Stimulated activated CD4-positive, alpha-beta T cell treated with anti-CD3 and anti-CD28 coated beads, TNF-alpha, amount 100 ng/mL, for 4 hours (primary cell): ENCODE data around the gene ABCC3.
A peak's percentile ranks its signal among the peaks of the same experiment; 100 is the strongest.

Experiments
- DNase-seq, 3 experiments: peaks; one replicate each; pipeline ENCODE4 v3.0.0-alpha.2; 2020; ENCODE audit warnings: low read depth in 3 of 3

ABCC3 gene

DNA sequence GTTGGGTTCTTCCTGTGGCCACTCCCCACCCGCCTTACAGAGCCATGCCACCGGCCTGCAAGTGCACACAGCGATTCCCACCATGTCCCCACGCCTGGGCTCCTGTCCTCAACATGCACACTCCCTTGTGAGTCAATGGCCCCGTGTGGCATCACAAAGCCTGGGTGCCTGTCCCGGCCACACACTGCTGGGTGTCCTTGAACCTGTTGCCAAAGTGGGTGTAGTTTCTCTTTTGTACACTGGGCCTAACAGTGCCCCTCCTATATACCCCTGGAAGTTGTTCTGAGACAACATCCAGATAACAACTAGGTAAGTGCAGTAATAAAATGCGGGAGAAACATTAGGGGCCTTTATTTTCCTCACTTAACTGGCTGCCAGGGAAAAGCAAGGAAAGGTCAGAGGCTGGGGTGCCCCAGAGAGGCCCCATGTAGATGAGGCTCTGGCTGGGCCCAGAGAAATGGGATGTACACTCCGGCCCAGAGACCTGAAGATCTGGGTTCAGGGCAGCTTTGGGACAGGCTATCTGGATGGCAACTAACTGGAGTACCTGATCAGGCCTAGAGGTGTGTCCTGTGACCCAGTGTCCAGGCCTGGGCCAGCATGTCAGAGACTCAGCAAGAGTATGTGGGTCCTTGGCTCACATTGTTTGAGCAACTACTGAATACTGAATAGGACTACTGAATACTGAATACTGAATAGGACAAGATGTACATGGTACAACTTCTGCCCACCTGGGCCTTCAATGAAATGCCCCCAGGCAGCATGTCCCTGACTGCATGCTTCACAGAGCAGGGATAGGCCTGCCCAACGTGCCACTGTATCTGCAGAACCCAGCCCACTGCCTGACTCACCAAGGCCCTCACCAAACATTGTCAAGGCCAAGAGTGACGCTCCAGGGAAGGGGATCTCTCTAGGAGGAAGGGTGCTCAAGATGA lies 8.3 kb downstream of the ABCC3 start:
- no peak for DNase-seq

- no peak for DNase-seq
Measured at GRCh38 chr17:50645748-50646682, 11.3 kb downstream of the ABCC3 start.

DNA sequence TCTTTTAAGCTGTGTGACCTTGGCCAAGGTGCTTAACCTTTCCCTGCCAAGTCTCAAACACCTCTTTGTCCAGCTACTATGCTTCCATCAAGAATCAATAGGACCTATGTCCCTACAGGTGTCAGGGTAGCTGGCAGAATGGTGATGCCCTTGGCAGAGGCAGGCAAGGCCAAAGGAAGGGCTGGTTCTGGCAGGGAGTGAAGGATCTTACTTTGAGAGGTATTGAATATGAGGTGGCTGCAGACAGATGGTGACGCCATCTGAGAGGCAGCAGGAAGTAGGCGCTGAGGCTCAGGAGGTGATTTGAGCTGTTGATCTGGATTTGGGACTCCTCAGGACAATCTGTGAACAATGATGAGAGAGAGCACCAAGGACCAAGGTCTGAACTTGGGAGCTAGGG lies 12.5 kb downstream of the ABCC3 start:
- no peak for DNase-seq

- no peak for DNase-seq
Measured at GRCh38 chr17:50649042-50649908, 14.6 kb downstream of the ABCC3 start.

DNA sequence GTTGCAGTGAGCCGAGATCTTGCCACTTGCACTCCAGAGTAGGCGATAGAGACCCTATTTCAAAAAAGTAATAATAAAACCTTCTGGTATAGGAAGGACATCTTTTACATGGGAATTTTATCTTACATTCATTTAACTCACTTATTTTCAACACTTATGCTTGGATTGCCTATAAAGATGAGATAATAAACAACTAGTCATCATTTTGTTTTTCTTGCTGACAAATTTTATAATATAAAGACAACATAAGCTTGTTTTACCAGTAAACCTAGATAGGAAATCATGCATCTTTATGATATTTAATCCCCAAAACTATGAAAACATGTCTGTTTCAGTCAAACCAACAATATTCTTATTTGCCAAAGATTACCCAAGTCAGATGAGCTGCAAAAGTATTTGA lies 17.0 kb downstream of the ABCC3 start:
- DNase-seq = no peak

DNA sequence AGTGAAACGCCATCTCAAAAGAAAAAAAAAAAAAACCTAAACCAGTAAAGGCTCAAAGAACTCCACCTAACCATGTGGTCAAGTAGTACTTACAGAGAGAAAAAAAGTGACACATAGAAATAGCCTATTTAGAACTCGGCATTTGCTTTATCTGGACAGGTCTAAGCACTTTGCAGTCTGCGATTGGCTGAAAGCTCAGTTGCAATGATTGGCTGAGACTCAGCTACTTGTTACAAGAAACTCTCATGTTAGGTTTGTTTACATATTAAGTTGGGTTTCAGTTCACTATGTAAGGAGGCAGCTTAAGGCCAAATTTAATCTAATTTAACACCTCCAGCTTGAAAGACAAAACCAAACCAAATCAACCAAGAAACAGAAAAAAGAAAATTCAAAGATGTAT lies 19.1 kb downstream of the ABCC3 start:
- no peak for DNase-seq

DNA sequence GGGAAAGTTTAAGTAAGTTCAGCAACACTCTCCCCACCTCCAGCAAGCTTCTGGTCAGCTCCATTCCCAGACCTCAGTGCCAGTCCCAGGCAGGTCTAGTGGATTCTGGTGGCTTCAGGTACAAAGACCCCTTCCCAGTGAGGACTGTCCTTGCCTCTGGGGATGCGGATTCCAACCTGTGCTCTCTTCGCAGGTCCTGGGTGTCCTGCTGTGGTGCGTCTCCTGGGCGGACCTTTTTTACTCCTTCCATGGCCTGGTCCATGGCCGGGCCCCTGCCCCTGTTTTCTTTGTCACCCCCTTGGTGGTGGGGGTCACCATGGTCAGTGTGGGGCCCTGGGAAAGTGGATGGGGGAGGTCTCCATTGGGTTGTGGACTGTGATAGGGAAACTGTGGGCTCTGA lies 21.8 kb downstream of the ABCC3 start:
- no peak for DNase-seq

- DNase-seq = no peak
Measured at GRCh38 chr17:50657054-50657453, 22.4 kb downstream of the ABCC3 start.

DNA sequence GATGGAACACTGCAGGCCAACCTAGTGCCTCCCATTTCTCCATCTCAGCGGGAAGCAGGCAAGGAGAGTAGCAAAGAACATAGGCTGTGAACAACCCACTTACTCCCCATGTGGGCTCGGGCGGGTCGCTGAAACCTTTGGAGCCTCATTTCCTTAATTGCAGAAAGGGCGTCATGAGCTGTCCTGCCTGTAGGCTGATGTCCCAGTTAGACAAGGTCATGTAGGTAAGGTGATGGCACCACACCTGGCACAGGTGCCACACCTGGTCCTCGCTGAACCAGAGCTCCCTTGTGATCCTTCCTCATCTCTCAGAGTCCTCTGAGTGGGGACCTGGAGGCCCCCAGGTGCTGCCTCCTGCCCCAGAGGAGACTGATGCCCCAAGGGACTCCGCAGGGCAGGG lies 22.9 kb downstream of the ABCC3 start:
- no peak for DNase-seq

DNA sequence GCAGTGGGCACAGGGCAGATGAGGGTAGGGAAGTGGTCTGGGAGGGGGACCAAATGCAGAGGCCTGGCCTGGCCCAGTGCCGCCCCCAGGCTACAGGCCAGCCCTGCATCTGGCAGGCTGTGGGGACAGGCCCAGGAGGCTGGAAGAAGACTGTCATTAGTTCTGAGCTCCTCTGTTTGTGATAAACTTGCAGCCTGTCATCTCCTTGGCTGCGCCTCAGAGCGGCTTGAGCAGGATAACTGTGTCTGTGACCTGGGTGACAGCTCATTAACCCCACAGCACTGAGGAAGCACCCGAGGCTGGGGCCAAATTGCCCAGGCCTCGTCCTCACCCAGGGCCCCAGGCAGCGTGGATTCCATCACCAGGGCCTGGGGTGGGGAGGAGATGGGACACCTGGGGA lies 23.9 kb downstream of the ABCC3 start:
- no peak for DNase-seq

DNA sequence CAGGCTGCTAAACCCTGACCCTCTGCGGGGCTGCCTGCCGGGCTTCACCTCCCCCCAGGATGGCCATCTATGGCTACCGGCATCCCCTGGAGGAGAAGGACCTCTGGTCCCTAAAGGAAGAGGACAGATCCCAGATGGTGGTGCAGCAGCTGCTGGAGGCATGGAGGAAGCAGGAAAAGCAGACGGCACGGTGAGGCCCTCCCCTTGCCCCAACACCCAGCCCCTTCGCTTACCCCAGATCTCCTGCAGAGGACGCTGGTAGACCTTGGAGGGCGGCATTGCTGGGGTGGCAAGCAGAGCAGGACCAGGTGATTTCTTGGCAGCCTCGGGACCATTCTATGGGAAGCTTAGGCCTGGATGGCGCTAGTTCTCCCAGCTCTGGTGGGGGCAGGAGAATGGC lies 24.5 kb downstream of the ABCC3 start:
- DNase-seq = no peak

- DNase-seq = no peak
Measured at GRCh38 chr17:50660042-50660886, 25.6 kb downstream of the ABCC3 start.

DNA sequence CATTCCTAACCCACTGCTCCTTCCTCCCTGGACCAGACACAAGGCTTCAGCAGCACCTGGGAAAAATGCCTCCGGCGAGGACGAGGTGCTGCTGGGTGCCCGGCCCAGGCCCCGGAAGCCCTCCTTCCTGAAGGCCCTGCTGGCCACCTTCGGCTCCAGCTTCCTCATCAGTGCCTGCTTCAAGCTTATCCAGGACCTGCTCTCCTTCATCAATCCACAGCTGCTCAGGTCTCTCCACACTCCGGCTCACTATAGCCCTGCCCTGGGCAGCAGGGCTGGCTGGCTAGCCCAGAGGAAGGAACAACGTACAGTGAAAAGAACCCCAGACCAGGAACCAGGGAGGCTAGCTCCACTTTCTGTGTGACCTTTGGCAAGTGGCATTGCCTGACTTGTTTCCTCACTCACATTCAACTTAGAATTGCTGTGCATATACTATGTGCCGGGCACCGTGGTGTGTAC lies 26.2 kb downstream of the ABCC3 start:
- DNase-seq = no peak

- DNase-seq = no peak
Measured at GRCh38 chr17:50661348-50661747, 26.7 kb downstream of the ABCC3 start.

DNA sequence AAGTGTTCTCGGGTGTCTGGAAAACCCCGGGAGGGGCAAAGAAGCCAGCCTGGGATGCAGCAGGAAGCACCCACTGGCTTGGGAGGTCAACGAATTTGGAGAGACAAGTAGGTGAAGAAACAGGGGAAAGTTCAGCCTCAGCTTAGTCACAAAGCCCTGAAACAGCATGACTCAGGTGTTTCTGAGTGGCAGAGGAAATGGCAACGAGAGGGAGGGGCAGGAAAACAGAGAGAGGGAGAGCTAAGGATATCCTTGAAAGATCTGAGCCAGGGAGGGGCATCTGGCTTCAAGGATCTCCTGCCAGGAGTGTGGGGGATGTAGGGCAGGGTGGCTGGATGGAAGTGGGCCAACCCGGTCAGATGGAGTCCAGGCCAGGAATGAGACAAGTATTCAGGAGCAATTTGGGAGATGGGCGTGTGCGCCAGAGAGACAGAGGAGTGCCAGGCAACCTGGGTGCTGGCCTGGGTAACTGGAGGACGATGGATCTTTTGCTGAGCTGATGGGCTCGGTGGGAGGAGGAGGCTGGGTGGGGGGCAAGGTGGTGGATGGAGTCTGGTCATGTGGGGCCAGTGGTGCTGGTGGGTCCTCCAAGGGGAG lies 27.2 kb downstream of the ABCC3 start:
- DNase-seq = peak in 1 of 3 experiments; percentile 5

GRCh38 chr17:50662632-50663225 lies 28.0 kb downstream of the ABCC3 start:
- no peak for DNase-seq

DNA sequence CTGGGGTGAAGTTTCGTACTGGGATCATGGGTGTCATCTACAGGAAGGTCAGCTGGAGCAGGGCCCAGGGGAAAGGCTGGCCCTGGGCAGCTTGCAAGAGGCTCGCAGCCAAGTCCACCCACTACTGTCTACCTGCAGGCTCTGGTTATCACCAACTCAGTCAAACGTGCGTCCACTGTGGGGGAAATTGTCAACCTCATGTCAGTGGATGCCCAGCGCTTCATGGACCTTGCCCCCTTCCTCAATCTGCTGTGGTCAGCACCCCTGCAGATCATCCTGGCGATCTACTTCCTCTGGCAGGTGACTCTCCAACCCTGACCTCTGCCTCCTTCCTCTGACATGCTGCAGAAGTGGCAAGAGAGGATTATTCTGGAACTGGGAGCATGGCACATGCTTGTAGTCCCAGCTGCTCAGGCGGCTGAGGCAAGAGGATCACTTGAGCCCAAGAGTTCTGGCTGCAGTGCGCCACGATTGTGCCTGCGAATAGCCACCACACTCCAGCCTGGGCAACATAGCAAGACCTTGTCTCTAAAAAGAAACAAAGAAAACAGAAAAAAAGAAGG lies 29.2 kb downstream of the ABCC3 start:
- no peak for DNase-seq

DNA sequence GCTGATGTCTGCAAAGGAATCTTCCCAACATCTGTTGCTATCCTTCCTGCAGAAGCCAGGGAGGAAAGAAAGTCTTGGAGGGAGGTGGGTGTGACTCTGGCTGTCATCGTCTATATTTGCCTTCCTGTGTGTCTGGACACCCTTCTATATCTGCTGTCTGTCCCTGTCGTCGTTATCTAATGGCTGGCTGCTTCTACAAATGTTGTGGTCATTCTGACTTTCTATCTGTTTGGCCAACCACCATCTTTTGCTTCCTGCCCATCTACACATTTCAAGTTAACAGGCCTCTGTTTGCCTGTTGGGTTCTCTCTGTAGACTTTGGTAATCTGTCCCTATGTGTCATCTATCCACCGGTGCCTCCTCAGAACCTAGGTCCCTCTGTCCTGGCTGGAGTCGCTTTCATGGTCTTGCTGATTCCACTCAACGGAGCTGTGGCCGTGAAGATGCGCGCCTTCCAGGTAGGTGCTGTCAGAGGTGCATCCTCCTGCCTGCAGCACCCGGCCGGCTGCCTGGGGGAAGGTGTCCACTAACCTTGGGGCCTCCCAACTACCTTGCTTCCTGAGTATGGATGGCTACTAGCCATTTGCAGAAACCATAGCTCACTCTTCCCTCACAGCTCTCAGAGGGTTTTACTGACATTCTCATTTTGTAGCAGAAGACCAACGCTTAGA lies 30.2 kb downstream of the ABCC3 start:
- DNase-seq = no peak

DNA sequence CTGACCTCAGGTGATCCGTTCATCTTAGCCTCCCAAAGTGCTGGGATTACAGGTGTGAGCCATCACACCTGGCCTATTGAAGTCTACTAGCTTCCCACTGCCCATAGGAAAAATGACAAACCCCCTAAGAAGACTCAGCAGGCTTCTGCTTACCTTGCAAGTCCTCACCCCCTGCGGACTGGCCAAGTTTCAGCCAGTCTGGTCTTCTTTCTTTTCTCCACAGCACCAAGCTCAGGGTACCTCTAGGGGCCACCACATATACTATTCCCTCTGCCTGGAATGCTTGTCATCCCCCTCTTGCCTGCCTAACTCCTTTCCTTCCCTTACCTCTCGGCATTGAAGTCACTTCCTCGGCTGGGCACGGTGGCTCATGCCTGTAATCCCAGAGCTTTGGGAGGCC lies 31.2 kb downstream of the ABCC3 start:
- DNase-seq = no peak
